ENCODE data around the gene SRSF1.
"Not testable (repeated sequence)": the region's sequence is repeated elsewhere in the genome, so short reads cannot be mapped to it uniquely, and the experiment has no call there.

Gene SRSF1

DNA sequence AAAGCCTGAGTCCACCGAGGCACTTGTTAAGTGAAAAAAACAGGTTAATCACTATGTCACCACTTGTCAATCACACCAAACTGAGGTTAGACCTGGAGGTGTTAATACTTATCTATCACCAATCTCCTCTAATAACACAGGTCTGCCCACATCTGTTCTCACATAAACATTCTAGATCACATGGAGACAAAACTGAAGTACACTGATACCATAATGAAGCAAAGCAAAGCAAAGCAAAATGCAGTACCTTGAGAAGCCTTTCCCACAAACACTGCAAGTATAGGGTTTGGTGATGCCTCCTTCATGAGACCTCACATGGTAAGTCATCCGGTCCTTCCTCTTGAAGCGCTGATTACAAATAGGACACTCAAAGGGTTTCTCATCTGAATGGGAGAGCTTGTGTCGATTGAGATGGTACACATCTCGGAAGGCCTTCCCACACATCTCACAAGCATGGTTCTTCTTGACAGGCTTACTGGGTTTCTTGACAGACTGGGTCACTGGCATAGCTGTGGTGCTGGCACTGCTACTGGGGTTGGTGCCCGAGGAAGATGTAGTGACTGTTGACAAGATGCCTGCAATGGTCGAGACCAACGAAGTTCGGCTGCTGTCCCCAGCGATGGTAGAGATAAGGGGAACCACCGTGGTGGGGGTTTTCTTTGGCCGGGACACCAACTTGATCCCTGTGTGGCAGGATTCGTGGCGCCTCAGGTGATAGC, 24.4 kb downstream of the SRSF1 start:
- H3K36me3 ChIP-seq (ENCODE audit: insufficient read depth, low read length): peaks cover 74% of the 10 kb centered on the region
- no peak overlapping the region for H3K4me3 ChIP-seq
- H3K9ac ChIP-seq (ENCODE audit: insufficient read length): no peak overlapping the region
- H3K9me3 ChIP-seq (ENCODE audit: low read depth, low read length): no peaks in the 10 kb centered on the region
- DNase-seq (ENCODE audit: low read depth, low spot score): no peak
- TF ChIP-seq EZH2 (IDR thresholded peaks at IDR 0.05) (no peak), FOXP2 (optimal IDR thresholded peaks at IDR 0.05; ENCODE audit: control extremely low read depth, extremely low read length, insufficient read depth) (no peak), POLR2AphosphoS5 (IDR thresholded peaks at IDR 0.05; ENCODE audit: borderline replicate concordance, low read depth, low read length) (no peak)
- no peak overlapping the region for H3K27ac ChIP-seq

DNA sequence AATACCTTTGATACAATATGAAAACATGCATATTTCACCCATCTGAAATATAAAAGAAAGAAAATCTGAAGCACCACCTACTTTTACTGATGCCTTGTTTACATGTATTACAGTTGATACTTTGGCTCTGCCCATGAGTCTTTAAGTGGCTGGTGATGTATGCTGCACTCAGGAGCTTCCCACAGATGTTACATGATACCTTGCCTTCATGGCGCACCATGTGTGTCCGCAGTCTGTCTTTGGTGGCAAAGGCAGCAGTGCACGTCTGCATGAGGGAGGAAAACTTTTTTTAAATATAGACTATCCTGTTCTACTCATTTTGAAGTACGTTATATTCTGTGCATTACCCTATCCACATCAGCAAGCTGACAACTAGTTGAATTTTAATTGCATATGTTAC, 26.5 kb downstream of the SRSF1 start:
- Histone ChIP-seq H3K27ac (no peak overlapping the region), H3K9me3 (ENCODE audit: low read depth, low read length) (no peaks in the 10 kb centered on the region), H3K4me3 (no peak overlapping the region), H3K9ac (ENCODE audit: insufficient read length) (no peak overlapping the region), H3K36me3 (ENCODE audit: insufficient read depth, low read length) (peaks cover 93% of the 10 kb centered on the region)
- no peak for DNase-seq (ENCODE audit: low read depth, low spot score)
- TF ChIP-seq EZH2 (IDR thresholded peaks at IDR 0.05) (no peak), POLR2AphosphoS5 (IDR thresholded peaks at IDR 0.05; ENCODE audit: borderline replicate concordance, low read depth, low read length) (no peak), FOXP2 (optimal IDR thresholded peaks at IDR 0.05; ENCODE audit: control extremely low read depth, extremely low read length, insufficient read depth) (no peak)

DNA sequence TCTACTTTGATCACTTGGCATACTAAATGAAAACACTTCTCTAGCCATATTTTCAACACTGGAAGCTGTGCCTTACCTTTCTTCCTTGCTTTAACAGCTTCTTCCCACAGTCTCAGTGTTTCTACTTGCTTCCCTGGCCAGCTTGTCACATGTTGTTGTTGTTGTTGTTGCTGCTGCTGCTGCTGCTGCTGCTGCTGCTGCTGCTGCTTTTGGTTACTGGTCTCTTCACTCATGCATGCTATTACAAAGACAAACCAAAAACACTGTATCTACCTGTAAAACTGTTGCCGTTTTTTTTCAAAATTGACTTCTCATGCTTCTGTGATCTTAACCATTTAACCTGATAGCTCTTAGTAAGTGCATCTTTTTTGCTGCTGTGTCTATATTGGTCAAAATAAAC, 28.0 kb downstream of the SRSF1 start:
- H3K9me3 ChIP-seq (ENCODE audit: low read depth, low read length): no peaks in the 10 kb centered on the region
- TF ChIP-seq FOXP2 (optimal IDR thresholded peaks at IDR 0.05; ENCODE audit: control extremely low read depth, extremely low read length, insufficient read depth): no peak
- no peak for TF ChIP-seq EZH2 (IDR thresholded peaks at IDR 0.05)
- TF ChIP-seq POLR2AphosphoS5 (IDR thresholded peaks at IDR 0.05; ENCODE audit: borderline replicate concordance, low read depth, low read length): no peak
- H3K36me3 ChIP-seq (ENCODE audit: insufficient read depth, low read length): peaks cover 97% of the 10 kb centered on the region
- no peak overlapping the region for H3K4me3 ChIP-seq
- no peak for DNase-seq (ENCODE audit: low read depth, low spot score)
- no peak overlapping the region for H3K27ac ChIP-seq
- no peak overlapping the region for H3K9ac ChIP-seq (ENCODE audit: insufficient read length)

DNA sequence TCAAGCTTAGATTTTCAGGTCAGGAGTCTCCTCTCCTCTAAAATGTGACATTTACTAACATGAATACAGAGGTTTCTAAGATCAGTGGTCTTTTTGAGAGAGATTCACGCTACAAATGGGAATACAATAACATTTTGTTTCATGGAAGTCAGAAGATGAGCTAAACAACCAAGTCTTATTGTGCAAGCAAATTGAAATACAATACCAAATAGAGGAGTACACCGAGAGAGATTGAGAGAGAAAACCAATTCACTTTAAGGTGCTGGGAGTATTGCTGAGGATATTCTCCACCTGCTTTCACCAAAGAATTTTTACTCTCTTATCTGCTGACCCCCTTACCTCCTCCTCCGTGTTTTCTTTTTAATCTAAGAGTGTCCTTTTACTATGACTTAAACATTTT, 30.5 kb downstream of the SRSF1 start:
- no peak for DNase-seq (ENCODE audit: low read depth, low spot score)

DNA sequence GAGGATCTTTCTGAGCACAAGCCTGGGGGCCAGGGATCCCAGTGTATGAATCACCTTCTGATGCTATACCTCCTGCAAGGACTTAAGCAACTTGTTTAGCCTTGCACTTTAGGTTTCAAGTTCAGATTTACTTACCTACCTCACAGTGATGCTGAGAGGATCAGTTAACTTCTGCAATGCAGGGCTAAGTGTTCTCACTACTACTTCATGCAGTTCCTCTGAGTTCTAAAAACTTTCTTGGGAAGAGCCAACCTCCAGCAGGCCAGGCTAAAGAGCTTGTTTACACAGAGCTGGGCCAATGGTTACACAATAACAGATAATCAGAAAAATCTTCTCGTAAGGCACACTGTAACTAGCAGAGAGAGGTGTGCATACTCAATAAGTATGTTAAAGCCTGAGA, 32.0 kb downstream of the SRSF1 start:
- Histone ChIP-seq H3K27ac (no peak overlapping the region), H3K4me3 (no peak overlapping the region), H3K9ac (ENCODE audit: insufficient read length) (no peak overlapping the region), H3K36me3 (ENCODE audit: insufficient read depth, low read length) (peaks cover 67% of the 10 kb centered on the region), H3K9me3 (ENCODE audit: low read depth, low read length) (no peaks in the 10 kb centered on the region)
- DNase-seq (ENCODE audit: low read depth, low spot score): no peak
- TF ChIP-seq FOXP2 (optimal IDR thresholded peaks at IDR 0.05; ENCODE audit: control extremely low read depth, extremely low read length, insufficient read depth) (no peak), EZH2 (IDR thresholded peaks at IDR 0.05) (no peak), POLR2AphosphoS5 (IDR thresholded peaks at IDR 0.05; ENCODE audit: borderline replicate concordance, low read depth, low read length) (no peak)

More for the DNA sequence above, 30.5 kb downstream of the SRSF1 start:
- no peak overlapping the region for H3K4me3 ChIP-seq
- H3K9ac ChIP-seq (ENCODE audit: insufficient read length): no peak overlapping the region
- TF ChIP-seq POLR2AphosphoS5 (IDR thresholded peaks at IDR 0.05; ENCODE audit: borderline replicate concordance, low read depth, low read length) (no peak), EZH2 (IDR thresholded peaks at IDR 0.05) (no peak), FOXP2 (optimal IDR thresholded peaks at IDR 0.05; ENCODE audit: control extremely low read depth, extremely low read length, insufficient read depth) (no peak)
- H3K9me3 ChIP-seq (ENCODE audit: low read depth, low read length): no peaks in the 10 kb centered on the region
- no peak overlapping the region for H3K27ac ChIP-seq
- H3K36me3 ChIP-seq (ENCODE audit: insufficient read depth, low read length): peaks cover 82% of the 10 kb centered on the region

DNA sequence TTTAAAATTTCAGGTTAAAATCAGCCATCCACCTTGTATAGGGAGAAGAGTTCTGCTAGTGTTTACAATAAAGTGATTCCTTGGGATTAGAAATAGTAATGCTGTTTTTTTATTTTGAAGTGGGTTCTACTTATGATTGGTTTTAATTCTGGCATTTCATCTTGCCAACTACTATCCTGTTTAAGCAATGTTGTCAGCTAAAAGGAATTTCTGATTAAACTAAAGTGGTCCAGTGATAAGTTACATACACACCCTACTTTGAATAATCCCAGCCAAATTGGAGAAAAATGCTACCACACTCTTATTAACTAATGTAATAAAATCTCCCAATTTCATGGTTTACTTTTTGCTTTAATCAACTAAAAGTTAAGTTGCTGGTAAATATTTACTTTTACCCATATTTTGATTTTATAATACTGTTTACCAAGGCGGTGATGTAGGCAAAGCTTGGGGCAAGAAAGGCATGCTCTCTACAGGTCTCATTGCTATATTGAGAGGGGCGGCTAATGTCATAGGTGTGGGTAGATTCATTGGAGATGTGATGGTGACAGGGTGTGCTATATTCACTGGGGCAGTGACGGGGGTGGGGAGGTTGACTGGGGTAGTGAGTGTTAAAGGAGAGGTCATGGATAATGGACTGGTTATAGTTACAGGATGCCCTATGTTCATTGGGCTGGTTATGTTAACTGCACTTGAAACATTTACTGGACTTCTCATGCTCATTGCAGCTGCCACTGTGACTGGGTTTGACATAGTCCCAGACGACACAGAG, 32.8 kb downstream of the SRSF1 start:
- not testable (repeated sequence) for H3K27ac ChIP-seq

DNA sequence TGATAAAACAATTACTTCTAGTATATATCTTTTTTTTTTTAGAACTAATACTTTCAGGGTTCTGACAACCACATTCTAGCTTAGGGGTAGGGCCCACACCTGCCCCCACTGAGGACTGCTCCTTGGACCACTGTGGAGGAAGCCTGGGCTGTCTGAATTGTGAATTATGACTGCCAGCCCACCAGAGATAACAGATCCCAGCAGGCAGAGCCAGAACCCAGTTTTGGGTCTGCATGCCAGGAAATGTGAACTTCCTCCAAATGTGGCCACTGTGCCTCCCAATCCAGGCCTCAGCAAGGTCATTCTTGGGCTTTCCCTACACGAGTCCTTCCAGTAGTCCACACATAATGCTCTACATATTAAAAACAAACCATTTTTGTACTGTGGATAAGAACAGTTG, 34.9 kb downstream of the SRSF1 start:
- Histone ChIP-seq H3K9ac (ENCODE audit: insufficient read length) (no peak overlapping the region), H3K27ac (no peak overlapping the region), H3K4me3 (no peak overlapping the region), H3K36me3 (ENCODE audit: insufficient read depth, low read length) (peaks cover 40% of the 10 kb centered on the region), H3K9me3 (ENCODE audit: low read depth, low read length) (no peaks in the 10 kb centered on the region)
- no peak for TF ChIP-seq POLR2AphosphoS5 (IDR thresholded peaks at IDR 0.05; ENCODE audit: borderline replicate concordance, low read depth, low read length)
- no peak for DNase-seq (ENCODE audit: low read depth, low spot score)

More for the DNA sequence above, 32.8 kb downstream of the SRSF1 start:
- peaks cover 59% of the 10 kb centered on the region for H3K36me3 ChIP-seq (ENCODE audit: insufficient read depth, low read length)
- DNase-seq (ENCODE audit: low read depth, low spot score); H3K9ac ChIP-seq (ENCODE audit: insufficient read length); H3K4me3 ChIP-seq; H3K9me3 ChIP-seq (ENCODE audit: low read depth, low read length): not testable (repeated sequence)

DNA sequence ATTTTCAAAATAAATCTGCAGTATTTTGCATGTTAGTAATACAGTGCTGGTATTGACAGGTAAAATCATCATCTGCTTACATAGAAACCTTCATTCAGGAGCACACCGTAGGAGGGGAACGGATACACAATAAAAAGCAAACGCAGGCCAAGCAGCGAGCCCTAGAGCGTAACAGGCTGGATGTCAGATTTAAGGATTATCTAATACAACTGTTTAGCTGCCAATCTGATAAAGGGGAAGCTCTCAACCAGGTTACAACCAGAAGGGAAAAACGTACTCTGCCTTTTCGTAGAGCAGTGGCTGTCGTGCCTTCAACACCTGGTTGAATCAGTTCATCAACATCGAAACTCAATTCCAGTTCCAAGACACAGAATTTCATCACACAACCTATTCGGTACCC, 35.5 kb downstream of the SRSF1 start:
- peaks cover 34% of the 10 kb centered on the region for H3K36me3 ChIP-seq (ENCODE audit: insufficient read depth, low read length)
- TF ChIP-seq FOXP2 (optimal IDR thresholded peaks at IDR 0.05; ENCODE audit: control extremely low read depth, extremely low read length, insufficient read depth): no peak
- no peak for TF ChIP-seq EZH2 (IDR thresholded peaks at IDR 0.05)
- TF ChIP-seq POLR2AphosphoS5 (IDR thresholded peaks at IDR 0.05; ENCODE audit: borderline replicate concordance, low read depth, low read length): no peak
- no peaks in the 10 kb centered on the region for H3K9me3 ChIP-seq (ENCODE audit: low read depth, low read length)
- DNase-seq (ENCODE audit: low read depth, low spot score): no peak
- no peak overlapping the region for H3K27ac ChIP-seq
- H3K9ac ChIP-seq (ENCODE audit: insufficient read length): no peak overlapping the region
- no peak overlapping the region for H3K4me3 ChIP-seq

Data from SK-N-MC (cell line).